Measurements from ENCODE around the gene NAGS.
"Not testable (repeated sequence)": the region's sequence is repeated elsewhere in the genome, so short reads cannot be mapped to it uniquely, and the experiment has no call there.

Gene NAGS

GRCh38 chr17:44046893-44047292 is 42.5 kb downstream of the NAGS start:
- not testable (repeated sequence) for DNase-seq

GRCh38 chr17:44049294-44050060 is 45.1 kb downstream of the NAGS start:
- DNase-seq, result no peak

DNA sequence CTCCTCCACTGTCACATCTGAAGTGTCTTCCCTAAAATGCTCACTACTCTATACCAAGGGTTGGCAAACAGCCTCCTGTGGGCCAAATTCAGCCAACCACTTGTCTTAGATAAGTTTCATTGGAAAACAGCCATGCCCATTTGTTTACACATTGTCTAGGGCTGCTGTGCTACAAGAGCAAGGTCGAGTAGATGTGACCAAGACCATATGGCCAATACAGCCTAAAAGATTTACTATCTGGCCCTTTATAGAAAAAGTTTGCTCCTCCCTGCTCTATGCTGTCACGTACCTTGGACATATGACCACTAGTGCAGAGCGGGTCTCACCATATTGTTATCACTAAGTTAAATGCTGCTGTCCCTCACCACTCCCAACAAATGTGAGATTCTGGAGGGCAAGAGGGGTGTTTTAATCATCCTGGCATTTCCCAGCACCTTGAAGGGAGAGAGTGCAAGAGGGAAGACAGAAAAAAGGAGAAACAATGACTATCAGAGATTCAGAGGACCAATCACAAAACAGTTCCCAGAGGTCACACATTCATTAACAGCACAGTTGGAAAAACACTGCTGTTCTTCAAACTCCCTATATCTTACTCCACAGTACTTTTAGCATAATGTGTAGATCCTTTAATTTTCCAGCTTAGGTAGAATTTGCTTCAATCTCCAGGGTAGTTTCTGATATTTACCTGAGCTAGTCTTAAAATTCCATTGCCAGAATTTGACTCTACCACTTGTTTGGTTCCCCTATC is 48.9 kb downstream of the NAGS start:
- DNase-seq, result no peak
